K562 (cell line): ENCODE measurements around the gene TRIM33. TPM values are rescaled to one million over a fixed set of nuclear protein-coding genes. Genes with fewer than 3 reads are reported as not detected.
A peak's percentile ranks its signal among the peaks of the same experiment; 100 is the strongest.

Experiments
- ADNP ChIP-seq: fragments of 200-800 bp; sonication (Bioruptor generic); IDR thresholded peaks from 2 replicates; pipeline ENCODE4 v1.6.1; 2016; ENCODE audit warnings: missing genetic modification characterization, missing compliant biosample characterization
- ATF3 ChIP-seq, 2 experiments: fragments of 450-650 bp in 1 of 2; sonication (generic) in 1 of 2; formaldehyde crosslinking in 1 of 2; IDR thresholded peaks in 1 of 2; conservative IDR thresholded peaks in 1 of 2; 2 replicates each; pipeline versions ENCODE4 v1.6.1 to v1.8.1; 2016 to 2023; ENCODE audit warnings: mild to moderate bottlenecking in 2 of 2, moderate library complexity in 2 of 2, inconsistent platforms in 1 of 2, missing genetic modification reagents in 1 of 2
- CREB1 ChIP-seq, 2 experiments: sonication (generic) in 1 of 2; formaldehyde crosslinking in 1 of 2; IDR thresholded peaks; 2 replicates each; pipeline versions ENCODE4 v1.6.1 to v1.8.0; 2012 to 2022; ENCODE audit warnings: inconsistent platforms in 1 of 2, mild to moderate bottlenecking in 1 of 2, missing genetic modification reagents in 1 of 2, moderate library complexity in 1 of 2
- DPF2 ChIP-seq: fragments of 450-650 bp; IDR thresholded peaks from 2 replicates; pipeline ENCODE4 v1.6.1; 2016
- ELF2 ChIP-seq: fragments of 250-450 bp; sonication (Bioruptor Pico); IDR thresholded peaks from 2 replicates; pipeline ENCODE4 v1.5.0; 2021; ENCODE audit warnings: mild to moderate bottlenecking
- EP300 ChIP-seq: IDR thresholded peaks from 2 replicates; pipeline ENCODE4 v1.6.1; 2012; ENCODE audit warnings: low read length, improper control_type of control experiment
- FUS ChIP-seq: fragments of 200-400 bp; formaldehyde crosslinking; optimal IDR thresholded peaks from 2 replicates; pipeline ENCODE3; 2017; ENCODE audit warnings: low read depth, low read length
- GTF2A2 ChIP-seq: IDR thresholded peaks from 2 replicates; pipeline ENCODE4 v1.6.1; 2016; ENCODE audit warnings: mild to moderate bottlenecking, missing genetic modification characterization, missing compliant biosample characterization
- HSF4 ChIP-seq: fragments of 250-450 bp; sonication (Bioruptor Pico); IDR thresholded peaks from 2 replicates; pipeline ENCODE4 v2.1.2; 2022; ENCODE audit warnings: mild to moderate bottlenecking, moderate library complexity, borderline replicate concordance
- KDM2B ChIP-seq: fragments of 250-450 bp; sonication (Bioruptor Pico); IDR thresholded peaks from 2 replicates; pipeline ENCODE4 v1.8.0; 2021; ENCODE audit warnings: mild to moderate bottlenecking, moderate library complexity
- LARP7 ChIP-seq: fragments of 450-650 bp; IDR thresholded peaks from 2 replicates; pipeline ENCODE4 v1.6.1; 2016
- LCOR ChIP-seq: sonication (generic); formaldehyde crosslinking; IDR thresholded peaks from 2 replicates; pipeline ENCODE4 v1.8.0; 2022; ENCODE audit warnings: mild to moderate bottlenecking, missing genetic modification reagents
- NUFIP1 ChIP-seq: fragments of 450-650 bp; IDR thresholded peaks from 2 replicates; pipeline ENCODE4 v1.6.1; 2018; ENCODE audit not compliant: partially characterized antibody
- PHF20 ChIP-seq: fragments of 450-650 bp; IDR thresholded peaks from 2 replicates; pipeline ENCODE4 v1.6.1; 2018; ENCODE audit not compliant: partially characterized antibody
- PHF8 ChIP-seq: fragments of 200-600 bp; sonication (generic); IDR thresholded peaks from 2 replicates; pipeline ENCODE4 v1.6.1; 2012; ENCODE audit warnings: mixed run types, mild to moderate bottlenecking, inconsistent platforms, low read length, moderate library complexity, borderline replicate concordance
- SIRT6 ChIP-seq: IDR thresholded peaks from one replicate; pipeline ENCODE4 v1.6.1; 2012; ENCODE audit warnings: low read depth, mild to moderate bottlenecking, control low read depth, inconsistent platforms, low read length, moderate library complexity
- TCF3 ChIP-seq: sonication (generic); formaldehyde crosslinking; IDR thresholded peaks from 2 replicates; pipeline ENCODE4 v1.4.0; 2020; ENCODE audit warnings: mild to moderate bottlenecking, missing genetic modification reagents
- ZBTB34 ChIP-seq: fragments of 250-450 bp; sonication (Bioruptor Pico); IDR thresholded peaks from 2 replicates; pipeline ENCODE4 v1.8.0; 2021; ENCODE audit warnings: mild to moderate bottlenecking, moderate library complexity
- ZBTB5 ChIP-seq: fragments of 450-650 bp; IDR thresholded peaks from 2 replicates; pipeline ENCODE4 v1.6.1; 2017; ENCODE audit warnings: antibody characterized with exemption
- ZNF165 ChIP-seq: fragments of 250-450 bp; sonication (Bioruptor Pico); IDR thresholded peaks from 2 replicates; pipeline ENCODE4 v1.4.0; 2020; ENCODE audit warnings: borderline replicate concordance
- ZNF253 ChIP-seq: fragments of 250-450 bp; sonication (Bioruptor Pico); conservative IDR thresholded peaks from 2 replicates; pipeline ENCODE4 v1.6.1; 2021; ENCODE audit warnings: mild to moderate bottlenecking
- ZNF764 ChIP-seq: fragments of 250-450 bp; sonication (Bioruptor Pico); IDR thresholded peaks from 2 replicates; pipeline ENCODE4 v1.4.0; 2020; ENCODE audit warnings: low read depth, mild to moderate bottlenecking, moderate library complexity
- polyA plus RNA-seq, 8 experiments: library from polyadenylated mRNA; depleted of rRNA in 4 of 8; stranded (reverse) in 5 of 8; unstranded in 3 of 8; fragments of >200 nt; fragmentation: Nextera tagmentation in 2 of 8; fragmentation: Illumina TruSeq in 1 of 8; extraction: Ambion mirVana in 2 of 8; extraction: Trizol in 1 of 8; gene quantifications; 2 replicates each; pipeline versions ENCODE4 v1.2.1 to v1.2.3, GENCODE V29; 2011 to 2014; ENCODE audit warnings: inconsistent platforms in 1 of 8, missing spikeins in 1 of 8
- total RNA-seq, 7 experiments: library from RNA; depleted of rRNA in 6 of 7; stranded (reverse); fragments of >200 nt in 6 of 7; fragmentation: Illumina TruSeq in 2 of 7; extraction: Trizol in 2 of 7; gene quantifications; 2 replicates each; pipeline versions ENCODE4 v1.2.1 to v1.2.3, GENCODE V29; 2011 to 2021; ENCODE audit warnings: low replicate concordance in 1 of 7
- TF ChIP-seq, protein P1 (sequence below): fragments of 450-650 bp; IDR thresholded peaks from 2 replicates; pipeline ENCODE4 v1.6.1; 2014; ENCODE audit warnings: low read depth, mild to moderate bottlenecking, moderate library complexity, borderline replicate concordance

TRIM33 gene
- total and polyA plus RNA-seq, 9 of the 15 experiments (the other 6 are each of a cell fraction or from before 2014, with no cell fraction given) = 9.3 to 58.4 (median 40.2) TPM

DNA sequence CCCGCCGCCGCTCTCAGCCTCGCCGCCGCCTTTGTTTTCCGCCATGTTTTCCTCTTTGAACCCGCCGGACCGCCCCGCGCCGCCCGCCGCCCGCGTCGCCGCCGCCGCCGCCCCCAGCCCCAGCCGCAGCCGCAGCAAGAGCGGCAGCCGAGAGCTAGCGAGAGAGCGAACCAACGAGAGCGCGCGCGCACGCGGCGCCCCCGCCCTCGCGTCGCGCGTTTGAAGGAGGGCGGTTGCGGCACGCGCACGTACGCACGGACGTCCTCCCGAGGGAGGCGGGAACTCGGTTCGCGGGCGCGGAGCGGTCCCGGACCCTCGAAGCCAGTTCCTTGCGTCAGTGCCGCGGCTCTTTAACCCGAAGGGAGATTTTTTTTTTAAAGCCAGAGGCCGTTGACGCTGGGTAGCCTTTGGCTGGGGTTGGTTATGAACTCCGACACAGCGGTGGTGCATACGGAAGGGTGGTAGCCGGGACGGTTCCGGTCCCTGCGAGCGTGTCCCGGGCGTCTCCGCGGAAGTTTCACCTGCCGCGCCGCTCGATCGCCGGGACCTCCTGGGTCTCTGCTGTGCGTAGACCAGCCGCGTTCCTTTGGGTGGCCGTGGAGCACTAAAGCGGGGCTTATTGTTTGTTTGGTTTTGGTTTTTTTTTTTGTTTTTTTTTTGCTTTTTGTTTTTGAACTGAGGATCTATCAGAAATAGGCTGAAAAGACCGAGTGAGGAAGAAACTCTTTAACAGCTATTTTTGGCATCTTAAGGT is at the start of gene TRIM33 (continued):
- TF ChIP-seq ZBTB5 = 0 out of 2 replicates have a peak, but pooled peaks have one; percentile 62
- no peak for TF ChIP-seq ZNF165 (CRISPR knock-in tag)
- TF ChIP-seq ZNF253 (CRISPR knock-in tag) = no peak
- peak; percentile 91; the same call in 1 of the 2 replicates for TF ChIP-seq LARP7
- peak; percentile 74 for TF ChIP-seq CREB1 (IDR thresholded peaks at IDR 0.05)
- peak; percentile 76 for TF ChIP-seq CREB1 (CRISPR knock-in tag; IDR thresholded peaks at IDR 0.05)
- TF ChIP-seq ELF2 (CRISPR knock-in tag) = peak; percentile 71; the same call in 1 of the 2 replicates
- TF ChIP-seq, protein P1, sequence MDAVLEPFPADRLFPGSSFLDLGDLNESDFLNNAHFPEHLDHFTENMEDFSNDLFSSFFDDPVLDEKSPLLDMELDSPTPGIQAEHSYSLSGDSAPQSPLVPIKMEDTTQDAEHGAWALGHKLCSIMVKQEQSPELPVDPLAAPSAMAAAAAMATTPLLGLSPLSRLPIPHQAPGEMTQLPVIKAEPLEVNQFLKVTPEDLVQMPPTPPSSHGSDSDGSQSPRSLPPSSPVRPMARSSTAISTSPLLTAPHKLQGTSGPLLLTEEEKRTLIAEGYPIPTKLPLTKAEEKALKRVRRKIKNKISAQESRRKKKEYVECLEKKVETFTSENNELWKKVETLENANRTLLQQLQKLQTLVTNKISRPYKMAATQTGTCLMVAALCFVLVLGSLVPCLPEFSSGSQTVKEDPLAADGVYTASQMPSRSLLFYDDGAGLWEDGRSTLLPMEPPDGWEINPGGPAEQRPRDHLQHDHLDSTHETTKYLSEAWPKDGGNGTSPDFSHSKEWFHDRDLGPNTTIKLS = peak; percentile 58; the same call in 1 of the 2 replicates
- TF ChIP-seq LCOR (CRISPR knock-in tag) = 0 out of 2 replicates have a peak, but pooled peaks have one; percentile 50
- TF ChIP-seq HSF4 = no peak
- TF ChIP-seq ZNF764 (CRISPR knock-in tag) = no peak
- 0 out of 2 replicates have a peak, but pooled peaks have one; percentile 18 for TF ChIP-seq EP300
- no peak for TF ChIP-seq GTF2A2 (tag)
- peak; percentile 56 for TF ChIP-seq PHF20
- no peak for TF ChIP-seq ZBTB34
- no peak for TF ChIP-seq ATF3 (IDR thresholded peaks at IDR 0.05)
- peak; percentile 78 for TF ChIP-seq ATF3 (CRISPR knock-in tag; conservative IDR thresholded peaks at IDR 0.05)
- no peak for TF ChIP-seq ADNP (tag)
- TF ChIP-seq DPF2 = peak; percentile 26; the same call in 1 of the 2 replicates
- peak; percentile 51; the same call in 1 of the 2 replicates for TF ChIP-seq KDM2B (CRISPR knock-in tag)
- no peak for TF ChIP-seq NUFIP1
- TF ChIP-seq SIRT6 = no peak
- no peak for TF ChIP-seq FUS
- TF ChIP-seq TCF3 (CRISPR knock-in tag) = peak; percentile 33; the same call in 1 of the 2 replicates
- TF ChIP-seq PHF8 = peak; percentile 78
